HEK293T (cell line): ENCODE measurements around the gene PICALM.

Source experiments
- CTCF ChIA-PET: fragments of 350-600 bp; formaldehyde crosslinking; extraction: SDS; loops from one replicate; lab custom pipeline; 2021; ENCODE audit warnings: antibody characterized with exemption, inconsistent platforms; lab: Yijun Ruan, JAX
- POLR2A ChIA-PET: fragments of 350-600 bp; formaldehyde crosslinking; extraction: SDS; loops from one replicate; lab custom pipeline; 2020; ENCODE audit warnings: antibody characterized with exemption, inconsistent platforms; lab: Yijun Ruan, JAX
- DNase-seq: peaks from one replicate; pipeline ENCODE4 v3.0.0; 2012; ENCODE audit warnings: mixed read lengths; ENCODE audit errors: extremely low spot score
- ARNT ChIP-seq: fragments of 450-650 bp; IDR thresholded peaks from 2 replicates; pipeline ENCODE4 v1.6.1; 2017; ENCODE audit warnings: mild to moderate bottlenecking
- BHLHE40 ChIP-seq: fragments of 450-650 bp; IDR thresholded peaks from 2 replicates; pipeline ENCODE4 v1.6.1; 2016; ENCODE audit warnings: mild to moderate bottlenecking, moderate library complexity, borderline replicate concordance
- CTBP1 ChIP-seq: fragments of 450-650 bp; IDR thresholded peaks from 2 replicates; pipeline ENCODE4 v1.6.1; 2016; ENCODE audit warnings: borderline replicate concordance
- ELF4 ChIP-seq: fragments of 450-650 bp; IDR thresholded peaks from 2 replicates; pipeline ENCODE4 v1.6.1; 2017; ENCODE audit warnings: antibody characterized with exemption
- FOXA1 ChIP-seq: fragments of 450-650 bp; IDR thresholded peaks from 2 replicates; pipeline ENCODE4 v1.6.1; 2016; ENCODE audit warnings: mild to moderate bottlenecking
- FOXK2 ChIP-seq: fragments of 450-650 bp; IDR thresholded peaks from 2 replicates; pipeline ENCODE4 v1.6.1; 2016; ENCODE audit warnings: mild to moderate bottlenecking
- FOXM1 ChIP-seq: fragments of 450-650 bp; IDR thresholded peaks from 2 replicates; pipeline ENCODE4 v1.6.1; 2017; ENCODE audit warnings: mild to moderate bottlenecking, borderline replicate concordance
- HDGF ChIP-seq: fragments of 450-650 bp; IDR thresholded peaks from 2 replicates; pipeline ENCODE4 v1.6.1; 2017; ENCODE audit warnings: antibody characterized with exemption, borderline replicate concordance
- L3MBTL2 ChIP-seq: fragments of 450-650 bp; conservative IDR thresholded peaks from 2 replicates; pipeline ENCODE4 v1.6.1; 2016; ENCODE audit warnings: mild to moderate bottlenecking
- LEF1 ChIP-seq: fragments of 450-650 bp; IDR thresholded peaks from 2 replicates; pipeline ENCODE4 v1.6.1; 2017; ENCODE audit warnings: mild to moderate bottlenecking, borderline replicate concordance
- NFRKB ChIP-seq: fragments of 450-650 bp; IDR thresholded peaks from 2 replicates; pipeline ENCODE4 v1.6.1; 2016; ENCODE audit warnings: mild to moderate bottlenecking, moderate library complexity
- SP1 ChIP-seq: fragments of 450-650 bp; IDR thresholded peaks from 2 replicates; pipeline ENCODE4 v1.6.1; 2017
- SUZ12 ChIP-seq: fragments of 450-650 bp; IDR thresholded peaks from 2 replicates; pipeline ENCODE4 v1.6.1; 2016; ENCODE audit warnings: mild to moderate bottlenecking
- TARDBP ChIP-seq: fragments of 450-650 bp; IDR thresholded peaks from 2 replicates; pipeline ENCODE4 v1.6.1; 2016
- ZNF384 ChIP-seq: fragments of 450-650 bp; IDR thresholded peaks from 2 replicates; pipeline ENCODE4 v1.6.1; 2016
- TF ChIP-seq, protein P1 (sequence below): fragments of 450-650 bp; IDR thresholded peaks from 2 replicates; pipeline ENCODE4 v1.6.1; 2016

PICALM gene, protein sequence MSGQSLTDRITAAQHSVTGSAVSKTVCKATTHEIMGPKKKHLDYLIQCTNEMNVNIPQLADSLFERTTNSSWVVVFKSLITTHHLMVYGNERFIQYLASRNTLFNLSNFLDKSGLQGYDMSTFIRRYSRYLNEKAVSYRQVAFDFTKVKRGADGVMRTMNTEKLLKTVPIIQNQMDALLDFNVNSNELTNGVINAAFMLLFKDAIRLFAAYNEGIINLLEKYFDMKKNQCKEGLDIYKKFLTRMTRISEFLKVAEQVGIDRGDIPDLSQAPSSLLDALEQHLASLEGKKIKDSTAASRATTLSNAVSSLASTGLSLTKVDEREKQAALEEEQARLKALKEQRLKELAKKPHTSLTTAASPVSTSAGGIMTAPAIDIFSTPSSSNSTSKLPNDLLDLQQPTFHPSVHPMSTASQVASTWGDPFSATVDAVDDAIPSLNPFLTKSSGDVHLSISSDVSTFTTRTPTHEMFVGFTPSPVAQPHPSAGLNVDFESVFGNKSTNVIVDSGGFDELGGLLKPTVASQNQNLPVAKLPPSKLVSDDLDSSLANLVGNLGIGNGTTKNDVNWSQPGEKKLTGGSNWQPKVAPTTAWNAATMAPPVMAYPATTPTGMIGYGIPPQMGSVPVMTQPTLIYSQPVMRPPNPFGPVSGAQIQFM

DNA sequence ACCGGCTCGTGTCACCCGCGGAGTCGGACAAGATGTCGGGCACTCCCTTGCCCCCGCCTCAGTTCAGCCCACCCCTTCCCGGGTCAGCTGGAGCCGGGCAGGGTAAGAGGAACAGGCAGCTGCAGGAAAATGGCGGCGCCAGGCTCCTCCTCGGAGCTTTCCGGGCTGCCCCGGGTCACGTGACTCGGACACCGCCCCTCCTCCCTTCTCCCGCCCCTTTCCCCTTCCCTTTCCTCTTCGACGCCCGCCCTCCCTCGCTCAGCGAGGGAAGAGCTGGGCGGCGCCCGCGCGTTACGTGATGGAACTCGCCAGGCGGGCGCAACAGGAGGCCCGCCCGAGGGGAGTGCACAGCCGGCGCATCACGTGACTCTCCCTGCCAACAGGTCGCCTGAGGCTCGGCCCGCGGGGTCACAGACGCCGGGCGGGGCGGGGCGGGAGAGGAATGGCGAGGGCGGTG, at the start of gene PICALM:
Gene PICALM (minus strand): TSS at position 134 of the 457 bp plus-strand sequence. CDS start 304 bp downstream, outside the sequence.
- ChIA-PET CTCF (interaction anchor here (0.9 kb wide), 1 partner anchor 27 kb away, joined by 5 read pairs; no protein-coding TSS in a partner anchor), POLR2A (interaction anchor here (0.7 to 2.3 kb wide), 11 partner anchors 15 to 418 kb away, joined by 3 to 8 read pairs (median 5); no protein-coding TSS in a partner anchor)
- TF ChIP-seq, protein P1, sequence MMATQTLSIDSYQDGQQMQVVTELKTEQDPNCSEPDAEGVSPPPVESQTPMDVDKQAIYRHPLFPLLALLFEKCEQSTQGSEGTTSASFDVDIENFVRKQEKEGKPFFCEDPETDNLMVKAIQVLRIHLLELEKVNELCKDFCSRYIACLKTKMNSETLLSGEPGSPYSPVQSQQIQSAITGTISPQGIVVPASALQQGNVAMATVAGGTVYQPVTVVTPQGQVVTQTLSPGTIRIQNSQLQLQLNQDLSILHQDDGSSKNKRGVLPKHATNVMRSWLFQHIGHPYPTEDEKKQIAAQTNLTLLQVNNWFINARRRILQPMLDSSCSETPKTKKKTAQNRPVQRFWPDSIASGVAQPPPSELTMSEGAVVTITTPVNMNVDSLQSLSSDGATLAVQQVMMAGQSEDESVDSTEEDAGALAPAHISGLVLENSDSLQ = 0 out of 2 replicates have a peak, but pooled peaks have one; percentile 5
- TF ChIP-seq ARNT = peak; percentile 5; the same call in 1 of the 2 replicates
- 0 out of 2 replicates have a peak, but pooled peaks have one; percentile 25 for TF ChIP-seq CTBP1
- no peak for TF ChIP-seq ELF4
- TF ChIP-seq L3MBTL2 = peak; percentile 78; the same call in 1 of the 2 replicates
- DNase-seq = peak; percentile 93

DNA sequence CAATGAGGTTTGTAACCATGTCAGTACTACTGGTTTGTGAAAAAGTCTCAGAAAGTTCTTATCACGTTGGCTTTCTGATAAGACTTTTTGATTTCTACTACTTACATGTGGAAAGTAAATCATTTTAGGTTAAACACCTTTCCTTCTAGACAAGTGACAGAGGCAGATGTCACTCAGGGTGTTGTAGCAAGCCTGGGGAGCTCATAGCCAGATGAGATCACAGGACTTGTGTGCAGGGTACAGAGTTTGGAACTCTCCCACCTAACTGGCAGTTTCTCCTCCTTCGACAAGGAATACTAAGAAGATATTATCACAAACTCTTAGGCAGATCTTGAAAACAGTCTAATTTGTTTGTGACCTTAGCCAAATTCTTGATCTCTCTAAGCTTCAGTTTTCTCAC, 49.4 kb upstream of the PICALM start:
- POLR2A ChIA-PET = no interaction called here
- no peak for DNase-seq
- CTCF ChIA-PET = no interaction called here
- TF ChIP-seq SUZ12 (no peak), ELF4 (no peak), NFRKB (no peak), BHLHE40 (no peak), ARNT (no peak), LEF1 (no peak), HDGF (no peak), TARDBP (no peak), FOXK2 (no peak), SP1 (no peak)

DNA sequence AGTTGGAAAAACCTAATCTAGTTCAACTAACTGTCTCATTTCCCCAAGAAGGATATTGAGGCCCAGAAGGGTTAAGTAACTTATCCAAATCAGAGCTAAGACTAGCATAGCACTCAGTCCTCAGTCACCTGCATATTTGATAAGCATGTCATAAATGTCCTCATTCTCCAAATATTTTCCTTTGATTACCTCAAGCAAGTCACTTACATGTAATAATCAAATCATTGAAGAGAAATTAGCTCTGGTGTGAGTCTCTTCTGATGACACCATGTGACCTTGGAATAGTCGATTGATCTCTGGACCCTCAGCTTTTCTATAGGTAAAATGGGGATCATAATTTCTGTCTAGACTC, 48.8 kb upstream of the PICALM start:
- ChIA-PET CTCF (no interaction called here), POLR2A (no interaction called here)
- TF ChIP-seq FOXK2 (no peak), LEF1 (no peak), FOXM1 (no peak), L3MBTL2 (no peak), FOXA1 (no peak), ZNF384 (no peak), TARDBP (no peak), BHLHE40 (no peak), NFRKB (no peak), SP1 (no peak), CTBP1 (no peak), ELF4 (no peak)
- TF ChIP-seq, protein P1 = no peak
- no peak for DNase-seq

DNA sequence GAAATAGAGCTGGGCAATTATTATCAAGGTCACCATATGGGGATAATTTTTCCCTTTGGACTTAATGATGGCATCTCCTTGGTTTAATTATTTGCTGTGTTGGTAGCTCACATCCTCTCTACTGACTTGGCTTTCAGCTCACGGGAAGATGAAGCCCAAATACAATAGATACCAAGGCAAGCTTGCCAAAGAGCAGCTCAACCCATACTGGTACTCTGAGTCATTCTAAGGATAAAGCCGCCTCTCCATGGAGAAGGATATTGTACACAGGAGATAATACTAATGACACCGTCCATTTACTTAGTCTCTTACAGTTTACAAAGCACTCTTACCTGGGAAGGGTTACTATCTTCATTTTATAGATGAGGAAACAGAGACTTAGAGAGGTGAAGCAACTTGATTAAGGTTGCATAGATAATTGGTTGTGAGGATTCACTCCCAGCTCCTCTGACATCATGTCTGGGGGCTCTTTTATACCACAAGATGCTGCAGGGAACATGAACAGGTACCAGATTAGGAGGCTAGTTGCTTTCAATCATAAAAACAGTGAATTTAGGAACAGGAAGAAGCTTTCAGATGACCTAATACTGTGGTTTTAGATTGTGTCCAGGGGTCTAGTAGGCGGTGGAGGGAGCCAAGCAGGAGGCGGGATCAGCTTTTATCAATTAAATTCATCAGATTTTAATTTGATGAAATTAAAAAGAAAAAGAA, 48.3 kb upstream of the PICALM start:
- POLR2A ChIA-PET = no interaction called here
- TF ChIP-seq BHLHE40 (no peak), SUZ12 (no peak), ZNF384 (no peak), LEF1 (no peak), ARNT (no peak), HDGF (no peak), NFRKB (no peak), SP1 (no peak), ELF4 (no peak), FOXM1 (no peak), TARDBP (no peak), FOXA1 (no peak), FOXK2 (no peak), L3MBTL2 (no peak), CTBP1 (no peak)
- TF ChIP-seq, protein P1 = no peak
- DNase-seq = no peak
- CTCF ChIA-PET = interaction anchor here (0.6 kb wide), 1 partner anchor 74 kb away, joined by 3 read pairs; no protein-coding TSS in a partner anchor

DNA sequence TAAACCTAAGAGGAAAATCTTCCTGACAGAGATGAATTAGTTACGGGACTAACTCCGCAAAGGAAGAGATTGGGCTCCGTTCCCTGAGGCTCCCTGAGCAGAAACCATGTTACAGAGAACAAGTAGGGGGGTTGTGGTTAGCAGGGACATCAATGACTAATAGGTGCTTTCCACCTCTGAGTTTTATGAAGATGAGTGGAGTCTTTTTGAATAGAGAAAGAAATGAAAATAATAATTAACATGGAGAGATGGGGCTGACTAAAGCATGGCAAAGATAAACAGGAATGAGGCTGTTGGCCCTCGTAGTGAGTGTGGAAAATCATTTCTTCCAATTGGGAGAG, 47.5 kb upstream of the PICALM start:
- no peak for TF ChIP-seq BHLHE40
- TF ChIP-seq SP1 = no peak
- TF ChIP-seq FOXK2 = no peak
- no peak for TF ChIP-seq CTBP1
- no peak for TF ChIP-seq L3MBTL2
- TF ChIP-seq TARDBP = no peak
- TF ChIP-seq ELF4 = no peak
- TF ChIP-seq SUZ12 = no peak
- TF ChIP-seq ZNF384 = no peak
- no peak for TF ChIP-seq FOXM1
- no peak for TF ChIP-seq FOXA1
- no peak for TF ChIP-seq HDGF
- TF ChIP-seq, protein P1 = no peak
- TF ChIP-seq NFRKB = no peak
- TF ChIP-seq LEF1 = no peak
- no peak for TF ChIP-seq ARNT
- no peak for DNase-seq
- POLR2A ChIA-PET = no interaction called here
- CTCF ChIA-PET = interaction anchor here (0.6 kb wide), 1 partner anchor 73 kb away, joined by 3 read pairs; no protein-coding TSS in a partner anchor
